ENCODE measurements around the gene DGKG. TPM values are rescaled to one million over a fixed set of nuclear protein-coding genes. Genes with fewer than 3 reads are reported as not detected.

The DGKG gene
- total and polyA plus RNA-seq, 2 donors (not counting 1 experiment from before 2014, with no cell fraction given) = 0.67 to 10.9 TPM

DNA sequence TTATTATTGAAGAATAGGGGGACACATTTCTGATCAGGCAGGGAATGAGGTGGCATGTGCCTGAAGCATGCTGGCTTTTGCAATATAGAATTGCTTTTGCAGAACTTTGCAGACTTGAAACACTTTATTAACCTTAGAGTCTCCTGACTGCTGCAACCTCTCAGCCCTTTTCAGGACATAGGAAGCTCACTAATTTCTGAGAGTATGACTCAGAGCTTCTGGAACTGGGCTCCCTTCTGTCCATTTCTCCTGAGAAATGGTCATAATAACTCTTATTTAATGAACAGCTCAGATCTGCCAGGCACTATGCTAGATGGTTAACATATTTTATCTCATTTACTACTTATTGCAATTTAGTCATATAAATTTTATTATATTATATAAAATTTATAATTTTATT, 38.6 kb upstream of the DGKG start:
- Histone ChIP-seq H3K79me2 (ENCODE audit: control insufficient read depth, insufficient read depth, low read length) (no peaks in the 10 kb centered on the region), H3K9me3 (ENCODE audit: control extremely low read depth in 1 of 3, control insufficient read depth in 2 of 3, insufficient read depth in 1 of 3, low read length in 2 of 3) (peaks cover 0 to 8% (median 3%) of the 10 kb centered on the region in 3 donors), H2AFZ (ENCODE audit: insufficient read depth, low read depth, low read length, poor library complexity, severe bottlenecking) (no peak overlapping the region), H3K4me3 (ENCODE audit: control extremely low read depth in 1 of 5, extremely low read depth in 1 of 5, insufficient read depth in 1 of 5, low read depth in 2 of 5, low read length in 4 of 5) (no peak overlapping the region), H4K20me1 (ENCODE audit: control insufficient read depth, insufficient read depth, low read length, poor library complexity, severe bottlenecking) (no peaks in the 10 kb centered on the region), H3K36me3 (replicated peaks in 1 of 2; ENCODE audit: control extremely low read depth in 1 of 2, control insufficient read depth in 1 of 2, extremely low read depth in 1 of 2, insufficient read depth in 2 of 2, low read length in 1 of 2) (no peaks in the 10 kb centered on the region), H3K4me2 (replicated peaks; ENCODE audit: low read depth, low read length, poor library complexity, severe bottlenecking) (no peak overlapping the region), H3K4me1 (ENCODE audit: control insufficient read depth in 2 of 2, insufficient read depth in 2 of 2, low read length in 2 of 2) (no peaks in the 10 kb centered on the region), H3K27ac (ENCODE audit: low read length in 2 of 2) (no peak overlapping the region), H3K27me3 (replicated peaks in 1 of 4; ENCODE audit: control extremely low read depth in 1 of 4, control insufficient read depth in 3 of 4, insufficient read depth in 4 of 4, low read length in 3 of 4) (no peaks in the 10 kb centered on the region), H3K9ac (ENCODE audit: low read length) (no peak overlapping the region)
- POLR2A ChIA-PET = no interaction called here
- CTCF ChIA-PET = no interaction called here
- peaks cover 3% of the 10 kb centered on the region for H3K9me3 Mint-ChIP-seq (ENCODE audit: insufficient read depth)
- no peak overlapping the region for H3K4me3 Mint-ChIP-seq
- no peak overlapping the region for H3K27ac Mint-ChIP-seq
- DNase-seq = no peak
- H3K27me3 Mint-ChIP-seq = no peaks in the 10 kb centered on the region
- intact Hi-C loops (cut with micrococcal nuclease) = no loop called here
- no peaks in the 10 kb centered on the region for H3K4me1 Mint-ChIP-seq
- TF ChIP-seq, protein P1, sequence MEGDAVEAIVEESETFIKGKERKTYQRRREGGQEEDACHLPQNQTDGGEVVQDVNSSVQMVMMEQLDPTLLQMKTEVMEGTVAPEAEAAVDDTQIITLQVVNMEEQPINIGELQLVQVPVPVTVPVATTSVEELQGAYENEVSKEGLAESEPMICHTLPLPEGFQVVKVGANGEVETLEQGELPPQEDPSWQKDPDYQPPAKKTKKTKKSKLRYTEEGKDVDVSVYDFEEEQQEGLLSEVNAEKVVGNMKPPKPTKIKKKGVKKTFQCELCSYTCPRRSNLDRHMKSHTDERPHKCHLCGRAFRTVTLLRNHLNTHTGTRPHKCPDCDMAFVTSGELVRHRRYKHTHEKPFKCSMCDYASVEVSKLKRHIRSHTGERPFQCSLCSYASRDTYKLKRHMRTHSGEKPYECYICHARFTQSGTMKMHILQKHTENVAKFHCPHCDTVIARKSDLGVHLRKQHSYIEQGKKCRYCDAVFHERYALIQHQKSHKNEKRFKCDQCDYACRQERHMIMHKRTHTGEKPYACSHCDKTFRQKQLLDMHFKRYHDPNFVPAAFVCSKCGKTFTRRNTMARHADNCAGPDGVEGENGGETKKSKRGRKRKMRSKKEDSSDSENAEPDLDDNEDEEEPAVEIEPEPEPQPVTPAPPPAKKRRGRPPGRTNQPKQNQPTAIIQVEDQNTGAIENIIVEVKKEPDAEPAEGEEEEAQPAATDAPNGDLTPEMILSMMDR (IDR thresholded peaks at IDR 0.05) = no peak
- TF ChIP-seq EZH2 (IDR thresholded peaks at IDR 0.05; ENCODE audit: borderline replicate concordance, insufficient read depth, low read depth, low read length, poor library complexity, severe bottlenecking) = no peak
- ATAC-seq (ENCODE audit: low read depth) = no peak

- DNase-seq (no peak), ATAC-seq (ENCODE audit: low read depth) (no peak)
- no peak overlapping the region for H3K4me2 ChIP-seq (replicated peaks; ENCODE audit: low read depth, low read length, poor library complexity, severe bottlenecking)
- H4K20me1 ChIP-seq (ENCODE audit: control insufficient read depth, insufficient read depth, low read length, poor library complexity, severe bottlenecking) = no peaks in the 10 kb centered on the region
- no peaks in the 10 kb centered on the region for H3K79me2 ChIP-seq (ENCODE audit: control insufficient read depth, insufficient read depth, low read length)
- no peak for TF ChIP-seq EZH2 (IDR thresholded peaks at IDR 0.05; ENCODE audit: borderline replicate concordance, insufficient read depth, low read depth, low read length, poor library complexity, severe bottlenecking)
- TF ChIP-seq, protein P1 (IDR thresholded peaks at IDR 0.05) = no peak
- no CpG with 5 or more reads among the region's 1 CpG for WGBS (ENCODE audit: insufficient coverage)
- no peak overlapping the region for H3K4me3 Mint-ChIP-seq
- H3K9ac ChIP-seq (ENCODE audit: low read length) = no peak overlapping the region
- H3K4me1 Mint-ChIP-seq = no peaks in the 10 kb centered on the region
- no peak overlapping the region for H3K4me3 ChIP-seq (ENCODE audit: control extremely low read depth in 1 of 5, extremely low read depth in 1 of 5, insufficient read depth in 1 of 5, low read depth in 2 of 5, low read length in 4 of 5)
- H3K4me1 ChIP-seq (ENCODE audit: control insufficient read depth in 2 of 2, insufficient read depth in 2 of 2, low read length in 2 of 2) = no peaks in the 10 kb centered on the region
- peaks cover 0 to 8% (median 3%) of the 10 kb centered on the region in 3 donors for H3K9me3 ChIP-seq (ENCODE audit: control extremely low read depth in 1 of 3, control insufficient read depth in 2 of 3, insufficient read depth in 1 of 3, low read length in 2 of 3)
- CTCF ChIA-PET = no interaction called here
- H3K36me3 ChIP-seq (replicated peaks in 1 of 2; ENCODE audit: control extremely low read depth in 1 of 2, control insufficient read depth in 1 of 2, extremely low read depth in 1 of 2, insufficient read depth in 2 of 2, low read length in 1 of 2) = no peaks in the 10 kb centered on the region
- intact Hi-C loops (cut with micrococcal nuclease) = no loop called here
- H3K27ac Mint-ChIP-seq = no peak overlapping the region
- H3K9me3 Mint-ChIP-seq (ENCODE audit: insufficient read depth) = peaks cover 3% of the 10 kb centered on the region
- no peak overlapping the region for H3K27ac ChIP-seq (ENCODE audit: low read length in 2 of 2)
- no peaks in the 10 kb centered on the region for H3K27me3 Mint-ChIP-seq
- H3K27me3 ChIP-seq (replicated peaks in 1 of 4; ENCODE audit: control extremely low read depth in 1 of 4, control insufficient read depth in 3 of 4, insufficient read depth in 4 of 4, low read length in 3 of 4) = no peaks in the 10 kb centered on the region
- H2AFZ ChIP-seq (ENCODE audit: insufficient read depth, low read depth, low read length, poor library complexity, severe bottlenecking) = no peak overlapping the region
- POLR2A ChIA-PET = no interaction called here
These were observed 38.0 kb upstream of the DGKG start for GRCh38 chr3:186400026-186400425.

All from B cell (primary cell).